ENCODE measurements around the gene DDR1. TPM values are rescaled to one million over a fixed set of nuclear protein-coding genes. Genes with fewer than 3 reads are reported as not detected.
"Not testable (repeated sequence)": the region's sequence is repeated elsewhere in the genome, so short reads cannot be mapped to it uniquely, and the experiment has no call there.

DDR1 gene
- total RNA-seq, 4 donors from 2014 or later: 25.4 to 40.4 (median 30.9) TPM

DNA sequence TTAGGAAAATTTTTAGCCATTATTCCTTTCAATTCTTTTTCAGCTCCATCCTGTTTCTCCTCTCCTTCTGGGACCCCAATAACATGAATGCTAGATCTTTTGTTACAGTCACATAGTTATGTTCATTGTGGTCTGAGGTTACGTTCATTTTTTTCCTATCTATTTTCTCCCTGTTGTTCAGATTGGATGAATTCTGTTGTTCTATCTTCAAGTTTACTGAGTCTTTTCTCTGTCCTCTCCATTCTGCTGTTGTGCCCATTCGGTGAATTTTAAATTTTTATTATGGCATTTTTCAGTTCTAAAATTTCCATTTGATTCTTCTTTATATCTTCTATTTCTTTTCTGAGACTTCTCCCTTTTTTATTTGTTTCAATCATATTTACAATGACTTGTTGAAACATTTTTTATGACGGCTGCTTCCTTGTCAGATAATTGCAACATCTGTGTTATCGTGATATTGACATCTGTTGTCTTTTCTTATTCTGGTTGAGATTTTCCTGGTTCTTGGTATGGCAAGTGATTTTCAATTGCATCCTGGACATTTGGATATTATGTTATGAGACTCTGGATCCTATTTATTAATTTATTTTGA is 12.6 kb upstream of the DDR1 start:
- no peak for ATAC-seq
- TF ChIP-seq POLR2A (IDR thresholded peaks at IDR 0.05): no peak
- no peak for TF ChIP-seq EP300 (IDR thresholded peaks at IDR 0.05)
- TF ChIP-seq, protein P1, sequence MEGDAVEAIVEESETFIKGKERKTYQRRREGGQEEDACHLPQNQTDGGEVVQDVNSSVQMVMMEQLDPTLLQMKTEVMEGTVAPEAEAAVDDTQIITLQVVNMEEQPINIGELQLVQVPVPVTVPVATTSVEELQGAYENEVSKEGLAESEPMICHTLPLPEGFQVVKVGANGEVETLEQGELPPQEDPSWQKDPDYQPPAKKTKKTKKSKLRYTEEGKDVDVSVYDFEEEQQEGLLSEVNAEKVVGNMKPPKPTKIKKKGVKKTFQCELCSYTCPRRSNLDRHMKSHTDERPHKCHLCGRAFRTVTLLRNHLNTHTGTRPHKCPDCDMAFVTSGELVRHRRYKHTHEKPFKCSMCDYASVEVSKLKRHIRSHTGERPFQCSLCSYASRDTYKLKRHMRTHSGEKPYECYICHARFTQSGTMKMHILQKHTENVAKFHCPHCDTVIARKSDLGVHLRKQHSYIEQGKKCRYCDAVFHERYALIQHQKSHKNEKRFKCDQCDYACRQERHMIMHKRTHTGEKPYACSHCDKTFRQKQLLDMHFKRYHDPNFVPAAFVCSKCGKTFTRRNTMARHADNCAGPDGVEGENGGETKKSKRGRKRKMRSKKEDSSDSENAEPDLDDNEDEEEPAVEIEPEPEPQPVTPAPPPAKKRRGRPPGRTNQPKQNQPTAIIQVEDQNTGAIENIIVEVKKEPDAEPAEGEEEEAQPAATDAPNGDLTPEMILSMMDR (IDR thresholded peaks at IDR 0.05): no peak
- TF ChIP-seq POLR2AphosphoS5 (IDR thresholded peaks at IDR 0.05): no peak
- Histone ChIP-seq H3K4me1 (peaks cover 0 to 17% (median 0%) of the 10 kb centered on the region in 3 donors), H3K9me3 (peaks cover 0 to 22% (median 0%) of the 10 kb centered on the region in 3 donors), H3K36me3 (no peaks in the 10 kb centered on the region), H3K27ac (no peak overlapping the region), H3K4me3 (no peak overlapping the region), H3K27me3 (no peaks in the 10 kb centered on the region)
- 84 to 93% methylated on average over 4 of the region's 4 CpGs for WGBS, 2 donors (ENCODE audit: low coverage in 1 of 2)

DNA sequence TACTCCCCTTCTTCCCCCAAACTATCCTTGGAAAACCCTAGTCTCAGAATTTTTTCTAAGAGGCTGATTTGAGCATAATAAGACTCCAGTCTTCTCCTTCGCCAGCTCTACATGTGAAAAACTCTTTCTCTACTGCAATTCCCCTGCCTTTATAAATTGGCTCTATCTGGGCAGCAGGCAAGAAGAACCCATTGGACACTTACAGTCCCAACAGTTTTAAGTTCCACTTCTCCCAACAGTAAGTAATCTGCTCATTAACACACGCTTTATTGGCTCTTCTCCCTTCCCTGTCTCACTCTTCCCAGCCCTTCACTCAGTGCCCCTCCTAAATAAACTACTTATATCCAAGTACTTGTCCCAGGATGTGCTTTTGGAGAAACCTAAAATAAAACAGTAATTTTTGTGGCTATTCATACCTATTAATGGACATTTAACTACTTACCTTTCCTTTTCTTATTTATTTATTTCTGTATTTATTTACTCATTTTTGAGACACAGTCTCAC is 11.1 kb upstream of the DDR1 start:
- H3K4me3 ChIP-seq: no peak overlapping the region
- 98 to 100% methylated on average over 2 of the region's 2 CpGs for WGBS, 2 donors (ENCODE audit: low coverage in 1 of 2)
- peaks cover 0 to 22% (median 0%) of the 10 kb centered on the region in 3 donors for H3K9me3 ChIP-seq
- ATAC-seq: no peak
- H3K4me1 ChIP-seq: peaks cover 0 to 32% (median 6%) of the 10 kb centered on the region in 3 donors
- no peaks in the 10 kb centered on the region for H3K36me3 ChIP-seq
- H3K27ac ChIP-seq: no peak overlapping the region
- TF ChIP-seq POLR2AphosphoS5 (IDR thresholded peaks at IDR 0.05) (no peak), EP300 (IDR thresholded peaks at IDR 0.05) (no peak), POLR2A (IDR thresholded peaks at IDR 0.05) (no peak)
- TF ChIP-seq, protein P1 (IDR thresholded peaks at IDR 0.05): no peak
- no peaks in the 10 kb centered on the region for H3K27me3 ChIP-seq

DNA sequence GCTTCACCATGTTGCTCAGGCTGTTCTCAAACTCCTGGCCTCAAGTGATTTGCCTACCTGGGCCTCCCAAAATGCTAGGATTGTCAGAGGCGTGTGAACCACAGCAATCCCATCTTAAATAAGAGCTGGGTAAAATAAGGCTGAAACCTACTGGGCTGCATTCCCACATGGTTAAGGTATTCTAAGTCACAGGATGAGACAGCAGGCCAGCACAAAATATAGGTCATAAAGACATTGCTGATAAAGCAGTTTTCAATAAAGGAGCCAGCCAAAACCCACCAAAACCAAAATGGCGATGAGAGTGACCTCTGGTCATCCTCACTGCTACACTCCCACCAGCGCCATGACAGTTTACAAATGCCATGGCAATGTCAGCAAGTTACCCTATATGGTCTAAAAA is 10.5 kb upstream of the DDR1 start:
- ATAC-seq: not testable (repeated sequence)
- peaks cover 0 to 38% (median 6%) of the 10 kb centered on the region in 3 donors for H3K4me1 ChIP-seq
- WGBS, 2 donors (ENCODE audit: low coverage in 1 of 2): 83 to 100% methylated on average over 1 of the region's 3 CpGs

DNA sequence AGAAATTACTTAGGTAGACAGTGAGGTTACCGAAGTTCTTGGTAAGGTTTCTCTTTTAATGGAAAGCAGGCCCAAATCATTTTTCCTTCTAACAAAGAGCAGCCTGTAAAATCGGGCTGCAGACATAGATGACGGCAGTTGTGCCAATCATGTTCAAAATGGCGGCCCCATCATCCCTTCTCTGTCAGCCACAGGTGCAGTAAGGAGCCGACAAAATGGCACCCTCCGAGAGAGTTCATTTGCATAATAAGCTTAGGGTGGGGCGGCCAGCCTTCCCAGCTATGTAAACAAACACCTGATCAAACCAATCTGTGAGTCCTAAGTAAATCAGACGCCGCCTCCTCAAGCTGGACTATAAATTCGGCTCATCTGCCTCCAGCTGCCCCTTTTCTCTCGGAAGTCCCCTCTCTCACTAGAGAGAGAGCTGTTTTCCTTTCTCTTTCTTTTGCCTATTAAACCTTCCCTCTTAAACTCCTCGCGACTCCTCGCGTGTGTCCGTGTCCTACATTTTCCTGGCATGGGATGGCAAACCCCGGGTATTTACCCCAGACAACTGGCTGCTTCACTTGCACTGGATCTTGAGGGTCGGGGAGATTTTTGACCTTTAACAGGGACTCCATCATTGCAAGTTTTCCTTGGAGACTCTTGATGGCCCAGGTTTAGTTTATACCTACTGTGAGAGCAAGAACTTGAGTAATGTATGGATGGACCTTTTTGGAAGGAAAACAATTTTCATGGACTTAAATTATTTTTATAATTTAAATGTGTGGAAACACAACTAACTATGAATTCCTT is 8.9 kb upstream of the DDR1 start:
- no peaks in the 10 kb centered on the region for H3K27me3 ChIP-seq
- H3K27ac ChIP-seq: peak overlapping the region; percentile 11 to 87 (median 84)
- no peak overlapping the region for H3K4me3 ChIP-seq
- WGBS, 2 donors (ENCODE audit: low coverage in 1 of 2): 68 to 72% methylated on average over 10 to 18 of the region's 18 CpGs
- TF ChIP-seq, protein P1 (IDR thresholded peaks at IDR 0.05): no peak
- no peak for TF ChIP-seq EP300 (IDR thresholded peaks at IDR 0.05)
- no peak for TF ChIP-seq POLR2AphosphoS5 (IDR thresholded peaks at IDR 0.05)
- TF ChIP-seq POLR2A (IDR thresholded peaks at IDR 0.05): no peak
- H3K36me3 ChIP-seq: no peaks in the 10 kb centered on the region
- peaks cover 0 to 39% (median 6%) of the 10 kb centered on the region in 3 donors for H3K4me1 ChIP-seq
- ATAC-seq: no peak
- peaks cover 0 to 10% (median 0%) of the 10 kb centered on the region in 3 donors for H3K9me3 ChIP-seq

More for the DNA sequence above, 10.5 kb upstream of the DDR1 start:
- not testable (repeated sequence) for H3K27me3 ChIP-seq, H3K4me3 ChIP-seq, H3K36me3 ChIP-seq, H3K27ac ChIP-seq
- peaks cover 0 to 22% (median 0%) of the 10 kb centered on the region in 3 donors for H3K9me3 ChIP-seq

DNA sequence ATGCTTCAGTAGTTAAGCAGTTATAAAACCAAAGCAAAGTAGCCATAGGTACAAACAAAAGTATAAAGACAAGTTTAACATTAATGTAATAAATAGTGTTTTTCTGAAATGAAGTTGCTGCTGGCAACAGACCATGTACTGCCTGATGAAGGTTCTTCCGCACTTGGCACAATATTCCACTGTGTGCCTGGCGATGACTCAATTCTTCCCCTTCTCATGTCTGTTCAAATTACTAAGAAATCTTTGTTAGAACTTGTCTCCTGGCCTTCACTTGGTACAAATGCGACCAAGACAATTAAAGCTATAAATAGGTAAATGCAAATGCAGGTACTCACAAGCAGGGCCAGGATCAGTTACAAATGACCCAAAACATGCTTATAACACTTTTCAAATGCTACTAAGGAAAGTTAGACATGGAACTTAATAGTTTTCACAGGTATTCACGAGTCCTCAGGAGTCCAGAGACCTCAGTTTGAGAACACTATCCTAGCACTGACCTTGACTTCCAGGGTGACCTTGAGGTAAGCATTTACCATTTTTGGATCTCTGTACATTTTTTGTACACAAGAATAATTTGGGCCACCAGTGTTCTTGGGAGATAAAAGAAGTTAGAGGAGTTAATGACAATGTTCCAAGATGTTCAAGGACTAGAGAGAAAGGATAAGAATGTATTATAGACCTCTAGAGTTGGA is 8.1 kb upstream of the DDR1 start:
- Histone ChIP-seq H3K27ac (peak overlapping the region; percentile 62 to 87 (median 84)), H3K9me3 (peaks cover 0 to 10% (median 0%) of the 10 kb centered on the region in 3 donors), H3K36me3 (no peaks in the 10 kb centered on the region), H3K27me3 (no peaks in the 10 kb centered on the region), H3K4me3 (no peak overlapping the region), H3K4me1 (peaks cover 0 to 39% (median 6%) of the 10 kb centered on the region in 3 donors)
- TF ChIP-seq EP300 (IDR thresholded peaks at IDR 0.05) (no peak), POLR2A (IDR thresholded peaks at IDR 0.05) (no peak), POLR2AphosphoS5 (IDR thresholded peaks at IDR 0.05) (peak; percentile 80)
- TF ChIP-seq, protein P1 (IDR thresholded peaks at IDR 0.05): no peak
- ATAC-seq: peak; percentile 65
- 13 to 25% methylated on average over 4 of the region's 4 CpGs for WGBS, 2 donors (ENCODE audit: low coverage in 1 of 2)

Measured in gastroesophageal sphincter (tissue), 4 donors.